CD4-positive, alpha-beta T cell (primary cell): ENCODE results near the gene SLC7A4. TPM values are rescaled to one million over a fixed set of nuclear protein-coding genes. Genes with fewer than 3 reads are reported as not detected.

ENCODE experiments used
- ATAC-seq: fragments of 200-7000 bp; cut with Tn5 transposase; one replicate; pipeline ENCODE4 v1.10.0; 2022; ENCODE audit warnings: mild to moderate bottlenecking; ENCODE audit not compliant: poor library complexity
- CTCF ChIA-PET: fragments of 350-600 bp; sonication (Branson Sonifier 250); formaldehyde crosslinking; loops from one replicate; lab custom pipeline; 2021; ENCODE audit warnings: antibody characterized with exemption, inconsistent platforms; lab: Charles Lee
- POLR2A ChIA-PET: fragments of 350-600 bp; sonication (Branson Sonifier 250); formaldehyde crosslinking; loops from one replicate; lab custom pipeline; 2021; ENCODE audit warnings: antibody characterized with exemption, inconsistent platforms; lab: Charles Lee
- DNase-seq, 14 experiments: peaks; one replicate each; pipeline ENCODE4 v3.0.0-alpha.2; 2013 to 2020; ENCODE audit warnings: mixed read lengths in 2 of 14
- H3K27ac ChIP-seq, 2 donors: one replicate each; pipeline versions ENCODE4 v1.5.1 to v1.7.0; 2013; ENCODE audit warnings: low read length in 2 of 2, low read depth in 1 of 2, mild to moderate bottlenecking in 1 of 2
- H3K27me3 ChIP-seq, 2 experiments: 1 replicate in 1 of 2; 2 replicates in 1 of 2; pipeline versions ENCODE4 v1.6.1 to v1.7.0; 2013; ENCODE audit warnings: low read length in 2 of 2, control low read depth in 1 of 2, mild to moderate bottlenecking in 1 of 2, moderate library complexity in 1 of 2; ENCODE audit not compliant: insufficient read depth in 2 of 2, control insufficient read depth in 1 of 2
- H3K36me3 ChIP-seq: one replicate; pipeline ENCODE4 v1.6.1; 2013; ENCODE audit warnings: low read length, control low read depth; ENCODE audit not compliant: insufficient read depth
- H3K4me1 ChIP-seq: one replicate; pipeline ENCODE4 v1.6.1; 2013; ENCODE audit warnings: low read length, control low read depth; ENCODE audit not compliant: insufficient read depth
- H3K4me3 ChIP-seq: one replicate; pipeline ENCODE4 v1.5.1; 2013; ENCODE audit warnings: mild to moderate bottlenecking, low read length, moderate library complexity
- H3K9me3 ChIP-seq, 2 experiments: 1 replicate in 1 of 2; 2 replicates in 1 of 2; pipeline versions ENCODE4 v1.6.1 to v1.7.0; 2013; ENCODE audit warnings: low read length in 2 of 2, mild to moderate bottlenecking in 2 of 2, control low read depth in 1 of 2, moderate library complexity in 1 of 2; ENCODE audit not compliant: control insufficient read depth in 1 of 2, insufficient read depth in 1 of 2
- H3K27ac Mint-ChIP-seq: one replicate; pipeline ENCODE4 v1.8.0; 2020; ENCODE audit warnings: mixed read lengths
- H3K27me3 Mint-ChIP-seq: one replicate; pipeline ENCODE4 v1.8.0; 2021; ENCODE audit warnings: mixed read lengths
- H3K36me3 Mint-ChIP-seq: one replicate; pipeline ENCODE4 v1.8.0; 2021; ENCODE audit warnings: low read depth, mixed read lengths
- H3K4me1 Mint-ChIP-seq: one replicate; pipeline ENCODE4 v1.8.0; 2021; ENCODE audit warnings: low read depth, mixed read lengths
- H3K4me3 Mint-ChIP-seq: one replicate; pipeline ENCODE4 v1.8.0; 2020; ENCODE audit warnings: mild to moderate bottlenecking, mixed read lengths
- H3K9me3 Mint-ChIP-seq: one replicate; pipeline ENCODE4 v1.8.0; 2020; ENCODE audit warnings: mixed read lengths
- CTCF ChIP-seq: fragments of 200-600 bp; IDR thresholded peaks from one replicate; pipeline ENCODE4 v1.8.0; 2022; ENCODE audit warnings: antibody characterized with exemption, mild to moderate bottlenecking
- intact Hi-C, 2 experiments: fragments of 100-400 bp; cut with DNase I in 1 of 2; cut with micrococcal nuclease in 1 of 2; formaldehyde crosslinking; loops; one replicate each; pipeline versions ENCODE4 v1.15.1 to v1.9.0; 2023 to 2025; cut with DNase I, micrococcal nuclease
- total RNA-seq, 174 experiments: library from RNA in 2 of 174; stranded (reverse) in 2 of 174; gene quantifications; one replicate each; pipeline ENCODE4 v1.2.3 and lab custom pipeline; 2021 to 2026

SLC7A4 gene
- total RNA-seq, 2 experiments from 2014 or later, result not detected

- no peak overlapping the region for H3K4me3 Mint-ChIP-seq
- no peak overlapping the region for H3K27ac Mint-ChIP-seq
- DNase-seq (no peak), ATAC-seq (no peak)
- H3K4me3 ChIP-seq, result no peak overlapping the region
- no peaks in the 10 kb centered on the region for H3K27me3 Mint-ChIP-seq
- H3K27ac ChIP-seq, result no peak overlapping the region
- H3K9me3 Mint-ChIP-seq, result no peaks in the 10 kb centered on the region
- no peaks in the 10 kb centered on the region for H3K4me1 Mint-ChIP-seq
- POLR2A ChIA-PET, result no interaction called here
- intact Hi-C loops, result no loop called here
- no peaks in the 10 kb centered on the region for H3K36me3 ChIP-seq
- TF ChIP-seq CTCF, result no peak
- no peaks in the 10 kb centered on the region for H3K4me1 ChIP-seq
- no peaks in the 10 kb centered on the region for H3K27me3 ChIP-seq
- CTCF ChIA-PET, result no interaction called here
- no peaks in the 10 kb centered on the region for H3K36me3 Mint-ChIP-seq
- H3K9me3 ChIP-seq, result peaks cover 0 to 7% of the 10 kb centered on the region in 2 experiments
Measured at GRCh38 chr22:21075516-21076138, 43.3 kb upstream of the SLC7A4 start.

GRCh38 chr22:21074102-21074715 is 41.8 kb upstream of the SLC7A4 start:
- DNase-seq, result peak in 2 of 14 experiments; percentile 39 to 59
- intact Hi-C loops, result no loop called here
- H3K36me3 ChIP-seq, result no peaks in the 10 kb centered on the region
- H3K4me1 ChIP-seq, result no peaks in the 10 kb centered on the region
- no peaks in the 10 kb centered on the region for H3K27me3 Mint-ChIP-seq
- no peak overlapping the region for H3K27ac ChIP-seq
- no peak for TF ChIP-seq CTCF
- no peaks in the 10 kb centered on the region for H3K36me3 Mint-ChIP-seq
- CTCF ChIA-PET, result no interaction called here
- no peak overlapping the region for H3K4me3 Mint-ChIP-seq
- peaks cover 0 to 7% of the 10 kb centered on the region in 2 experiments for H3K9me3 ChIP-seq
- no peak for ATAC-seq
- no peak overlapping the region for H3K27ac Mint-ChIP-seq
- no peaks in the 10 kb centered on the region for H3K27me3 ChIP-seq
- POLR2A ChIA-PET, result no interaction called here
- H3K4me1 Mint-ChIP-seq, result no peaks in the 10 kb centered on the region
- no peaks in the 10 kb centered on the region for H3K9me3 Mint-ChIP-seq
- H3K4me3 ChIP-seq, result no peak overlapping the region

GRCh38 chr22:21073482-21073881 is 41.1 kb upstream of the SLC7A4 start:
- Mint-ChIP-seq H3K9me3 (no peaks in the 10 kb centered on the region), H3K36me3 (no peaks in the 10 kb centered on the region), H3K27me3 (no peaks in the 10 kb centered on the region), H3K4me1 (no peaks in the 10 kb centered on the region), H3K27ac (no peak overlapping the region), H3K4me3 (no peak overlapping the region)
- no peak for TF ChIP-seq CTCF
- ATAC-seq (no peak), DNase-seq (no peak)
- H3K27me3 ChIP-seq, result no peaks in the 10 kb centered on the region
- H3K27ac ChIP-seq, result no peak overlapping the region
- ChIA-PET POLR2A (interaction anchor here (0.6 kb wide), 1 partner anchor 127 kb away, joined by 3 read pairs; no protein-coding TSS in a partner anchor), CTCF (no interaction called here)
- intact Hi-C loops, result no loop called here
- H3K9me3 ChIP-seq, result peaks cover 0 to 7% of the 10 kb centered on the region in 2 experiments
- H3K36me3 ChIP-seq, result no peaks in the 10 kb centered on the region
- H3K4me3 ChIP-seq, result no peak overlapping the region
- H3K4me1 ChIP-seq, result no peaks in the 10 kb centered on the region
